Neural cell (in vitro differentiated cells): Measurements from ENCODE around the gene M1AP.

Experiments used
- CTCF ChIP-seq: fragments of 450-650 bp; IDR thresholded peaks from 2 replicates; pipeline ENCODE4 v1.5.1; 2014; ENCODE audit warnings: antibody characterized with exemption, mild to moderate bottlenecking, moderate library complexity; ENCODE audit not compliant: poor library complexity, severe bottlenecking
- EP300 ChIP-seq: fragments of 450-650 bp; conservative IDR thresholded peaks from 2 replicates; pipeline ENCODE4 v1.6.1; 2014; ENCODE audit warnings: antibody characterized with exemption, mild to moderate bottlenecking, moderate library complexity; ENCODE audit not compliant: poor library complexity, severe bottlenecking
- POLR2AphosphoS5 ChIP-seq: IDR thresholded peaks from 2 replicates; pipeline ENCODE4 v1.6.1; 2012

- TF ChIP-seq CTCF (no peak), POLR2AphosphoS5 (no peak), EP300 (no peak)
Measured at GRCh38 chr2:74515981-74516633, 132.0 kb downstream of the M1AP start.
